OCI-LY3 (cell line): ENCODE results near the gene MAN1A1.

Experiments
- EZH2phosphoT487 ChIP-seq: fragments of 200-600 bp; shearing (Covaris generic); IDR thresholded peaks from 2 replicates; pipeline ENCODE4 v1.6.1; 2018; ENCODE audit warnings: antibody characterized with exemption, mixed run types, low read depth
- TF ChIP-seq, protein P1 (sequence below): fragments of 200-600, 300-600 bp; sonication (generic); IDR thresholded peaks from 2 replicates; pipeline ENCODE4 v1.5.1; 2014; ENCODE audit warnings: antibody characterized with exemption, low read length, low read depth

- TF ChIP-seq, protein P1, sequence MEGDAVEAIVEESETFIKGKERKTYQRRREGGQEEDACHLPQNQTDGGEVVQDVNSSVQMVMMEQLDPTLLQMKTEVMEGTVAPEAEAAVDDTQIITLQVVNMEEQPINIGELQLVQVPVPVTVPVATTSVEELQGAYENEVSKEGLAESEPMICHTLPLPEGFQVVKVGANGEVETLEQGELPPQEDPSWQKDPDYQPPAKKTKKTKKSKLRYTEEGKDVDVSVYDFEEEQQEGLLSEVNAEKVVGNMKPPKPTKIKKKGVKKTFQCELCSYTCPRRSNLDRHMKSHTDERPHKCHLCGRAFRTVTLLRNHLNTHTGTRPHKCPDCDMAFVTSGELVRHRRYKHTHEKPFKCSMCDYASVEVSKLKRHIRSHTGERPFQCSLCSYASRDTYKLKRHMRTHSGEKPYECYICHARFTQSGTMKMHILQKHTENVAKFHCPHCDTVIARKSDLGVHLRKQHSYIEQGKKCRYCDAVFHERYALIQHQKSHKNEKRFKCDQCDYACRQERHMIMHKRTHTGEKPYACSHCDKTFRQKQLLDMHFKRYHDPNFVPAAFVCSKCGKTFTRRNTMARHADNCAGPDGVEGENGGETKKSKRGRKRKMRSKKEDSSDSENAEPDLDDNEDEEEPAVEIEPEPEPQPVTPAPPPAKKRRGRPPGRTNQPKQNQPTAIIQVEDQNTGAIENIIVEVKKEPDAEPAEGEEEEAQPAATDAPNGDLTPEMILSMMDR: no peak
- no peak for TF ChIP-seq EZH2phosphoT487
Measured at GRCh38 chr6:119233312-119233984, 116.1 kb downstream of the MAN1A1 start.
